ENCODE data around the gene SKI.

Gene SKI

DNA sequence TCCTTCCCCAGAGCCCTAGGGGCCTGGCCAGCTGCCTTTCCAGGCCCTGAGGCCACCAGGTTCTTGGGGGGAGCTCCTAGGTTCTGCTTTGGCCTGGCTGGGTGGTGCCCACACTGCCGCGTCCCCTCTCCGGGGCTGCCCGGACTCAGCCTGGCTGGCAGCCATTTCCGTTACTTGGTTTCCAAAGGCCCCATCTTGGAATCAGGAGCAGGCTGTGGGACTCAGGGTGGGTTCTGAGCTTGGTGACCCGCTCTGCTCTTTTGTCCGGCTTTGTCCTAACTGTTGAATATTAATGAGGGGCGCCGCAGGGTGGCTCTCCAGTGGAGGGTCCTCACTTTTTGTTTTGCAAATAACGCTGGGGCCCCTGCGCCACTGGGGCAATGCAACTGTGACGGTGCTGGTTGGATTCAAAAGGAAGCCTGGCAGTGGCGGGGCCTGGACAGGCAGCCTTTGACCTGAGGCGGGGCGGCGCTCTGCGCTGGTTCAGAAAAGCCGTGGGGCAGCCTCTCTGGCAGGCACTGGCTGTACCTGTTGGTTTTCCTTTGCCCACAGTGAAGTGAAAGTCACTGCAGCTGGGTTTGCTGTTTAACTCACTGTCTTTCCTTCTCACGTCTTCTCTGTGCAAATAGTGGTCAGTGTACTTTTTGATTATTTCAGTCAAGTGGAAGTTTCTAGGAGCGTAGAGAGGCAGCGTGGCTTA, 20.2 kb downstream of the SKI start:
- Histone ChIP-seq H3K9me3 (ENCODE audit: control insufficient read depth, insufficient read depth, low read length) (no peaks in the 10 kb centered on the region), H3K36me3 (ENCODE audit: insufficient read depth, low read length) (no peaks in the 10 kb centered on the region; the same call in 1 of the 2 replicates), H3K4me1 (ENCODE audit: insufficient read depth, low read length) (peaks cover 41% of the 10 kb centered on the region), H3K9ac (ENCODE audit: low read depth, low read length) (peak overlapping the region; percentile 36; the same call in 1 of the 2 replicates)

DNA sequence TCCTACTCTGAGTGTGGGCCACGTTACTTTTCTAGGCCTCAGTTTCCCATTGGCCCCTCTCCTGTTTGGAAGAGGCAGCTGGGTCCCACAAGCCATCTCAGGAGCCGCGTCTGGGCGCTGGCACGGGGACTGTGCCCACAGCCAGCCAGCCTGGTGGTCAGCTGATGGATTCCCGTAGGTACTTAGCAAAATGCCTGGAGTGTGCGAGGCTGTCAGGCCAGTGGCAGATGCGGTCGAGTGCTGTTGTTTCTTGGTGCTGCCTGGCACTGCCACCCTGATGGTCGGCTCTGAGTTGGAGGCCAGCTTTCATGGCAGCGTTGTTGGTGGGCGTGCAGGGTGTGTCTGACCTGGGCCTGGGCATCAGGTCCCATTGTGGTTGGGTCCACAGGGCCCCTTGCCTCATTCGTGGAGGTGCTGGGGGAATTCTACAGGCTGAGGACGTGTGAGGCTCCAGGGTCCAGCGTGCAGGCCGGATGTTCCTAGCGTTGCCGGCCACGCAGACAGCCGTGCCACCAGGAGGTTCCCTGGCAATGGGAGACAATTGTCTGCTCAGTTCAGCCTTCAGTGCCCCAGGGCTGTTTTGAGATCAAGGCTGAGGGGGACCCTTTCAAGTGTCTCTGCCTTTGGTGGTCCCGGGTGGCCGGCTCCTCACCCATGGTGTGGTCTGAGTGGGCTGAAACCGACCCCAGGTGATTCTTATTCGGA, 20.9 kb downstream of the SKI start:
- Histone ChIP-seq H3K36me3 (ENCODE audit: insufficient read depth, low read length) (no peaks in the 10 kb centered on the region; the same call in 1 of the 2 replicates), H3K9me3 (ENCODE audit: control insufficient read depth, insufficient read depth, low read length) (no peaks in the 10 kb centered on the region), H3K4me1 (ENCODE audit: insufficient read depth, low read length) (peaks cover 41% of the 10 kb centered on the region), H3K9ac (ENCODE audit: low read depth, low read length) (peak overlapping the region; percentile 36; the same call in 1 of the 2 replicates)

DNA sequence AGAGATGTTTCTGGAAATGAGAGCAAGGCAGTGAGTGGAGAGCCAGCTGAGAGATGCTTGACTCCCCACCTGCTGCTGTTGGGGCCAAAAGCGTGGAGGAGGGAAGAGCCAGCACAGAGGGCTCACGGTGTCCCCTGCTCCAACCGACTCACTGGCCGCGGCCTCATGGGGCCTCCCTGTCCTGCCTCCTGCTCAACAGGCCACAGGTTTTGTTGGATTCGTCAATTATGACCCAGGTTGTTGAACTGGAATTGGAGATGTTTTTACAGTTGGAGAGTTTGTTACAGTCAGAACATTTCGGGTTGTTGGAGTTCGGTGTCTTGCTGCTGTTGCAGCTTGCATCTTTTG, 21.4 kb downstream of the SKI start:
- peaks cover 41% of the 10 kb centered on the region for H3K4me1 ChIP-seq (ENCODE audit: insufficient read depth, low read length)

DNA sequence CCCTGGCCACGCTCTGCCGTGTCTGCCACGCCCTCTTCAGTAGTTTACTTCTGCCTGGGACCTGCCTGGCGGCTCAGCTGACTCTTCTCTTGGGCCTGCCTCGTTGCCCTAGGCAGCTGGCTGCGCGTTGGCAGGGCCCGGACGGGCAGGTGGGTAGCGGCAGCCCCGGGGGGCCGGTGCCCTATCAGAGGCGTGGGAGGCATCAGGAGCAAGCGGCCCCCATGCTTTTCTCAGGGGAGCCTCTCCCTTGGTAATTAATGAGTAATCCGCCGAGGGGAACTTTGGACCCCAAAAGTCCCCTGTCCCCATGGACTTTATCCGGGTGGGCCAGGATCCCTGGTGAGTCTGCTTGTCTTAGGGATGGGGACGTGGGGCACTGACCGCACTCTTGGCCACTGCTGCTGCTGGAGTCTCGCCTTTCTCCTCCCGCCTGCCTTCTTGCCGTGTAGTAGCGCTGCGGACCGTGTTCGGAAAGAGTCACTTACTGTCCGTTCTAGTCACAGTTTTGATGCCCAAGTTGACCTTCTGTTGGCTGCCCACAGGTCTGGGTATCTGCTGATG, 22.7 kb downstream of the SKI start:
- Histone ChIP-seq H3K36me3 (ENCODE audit: insufficient read depth, low read length) (no peaks in the 10 kb centered on the region; the same call in 1 of the 2 replicates), H3K4me1 (ENCODE audit: insufficient read depth, low read length) (peaks cover 41% of the 10 kb centered on the region), H3K9me3 (ENCODE audit: control insufficient read depth, insufficient read depth, low read length) (no peaks in the 10 kb centered on the region; the same call in 1 of the 2 replicates), H3K9ac (ENCODE audit: low read depth, low read length) (no peak overlapping the region)

More for the DNA sequence above, 21.4 kb downstream of the SKI start:
- H3K36me3 ChIP-seq (ENCODE audit: insufficient read depth, low read length) = no peaks in the 10 kb centered on the region; the same call in 1 of the 2 replicates
- no peaks in the 10 kb centered on the region for H3K9me3 ChIP-seq (ENCODE audit: control insufficient read depth, insufficient read depth, low read length)
- H3K9ac ChIP-seq (ENCODE audit: low read depth, low read length) = no peak overlapping the region

DNA sequence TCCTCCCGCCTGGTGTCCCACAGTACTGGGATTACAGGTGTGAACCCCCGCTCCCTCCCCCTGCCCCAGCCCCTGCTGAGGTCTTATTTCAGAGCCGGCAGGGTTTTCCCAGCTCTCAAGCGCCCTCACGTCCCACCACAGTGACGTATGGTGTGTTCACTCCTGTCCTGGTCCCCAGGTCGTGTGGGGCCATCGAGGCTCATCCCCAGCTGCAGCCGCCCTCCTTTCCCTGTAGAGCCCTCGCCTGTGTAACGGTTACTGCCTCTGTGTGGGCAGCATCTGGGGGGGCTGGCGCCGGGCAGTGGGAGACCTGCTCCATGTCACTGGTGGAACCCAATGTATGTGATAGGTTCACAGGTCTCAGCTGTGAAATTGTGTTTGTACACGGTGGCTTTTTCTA, 23.2 kb downstream of the SKI start:
- no peaks in the 10 kb centered on the region; the same call in 1 of the 2 replicates for H3K36me3 ChIP-seq (ENCODE audit: insufficient read depth, low read length)
- no peaks in the 10 kb centered on the region; the same call in 1 of the 2 replicates for H3K9me3 ChIP-seq (ENCODE audit: control insufficient read depth, insufficient read depth, low read length)
- no peak overlapping the region for H3K9ac ChIP-seq (ENCODE audit: low read depth, low read length)
- H3K4me1 ChIP-seq (ENCODE audit: insufficient read depth, low read length) = peaks cover 35% of the 10 kb centered on the region

DNA sequence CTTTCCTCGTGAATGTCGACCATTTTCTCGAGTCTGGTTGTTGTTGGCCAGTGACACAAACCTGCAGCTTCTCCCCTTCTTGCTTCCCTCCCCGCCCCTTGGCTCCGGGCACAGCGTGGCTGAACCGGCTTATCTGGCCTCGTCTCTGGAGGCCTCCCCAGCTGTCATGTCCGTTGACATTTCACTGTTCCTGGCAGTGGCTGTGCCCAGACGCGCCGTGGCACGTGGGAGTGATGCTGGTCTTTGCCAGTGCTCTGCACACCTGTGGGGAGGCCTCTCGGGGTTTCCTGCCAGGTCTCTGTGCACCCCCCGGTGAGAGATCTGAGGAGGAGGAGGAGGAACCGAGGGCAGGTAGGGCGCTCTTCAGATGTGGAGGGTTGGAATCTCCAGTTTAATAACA, 23.7 kb downstream of the SKI start:
- peaks cover 31% of the 10 kb centered on the region for H3K4me1 ChIP-seq (ENCODE audit: insufficient read depth, low read length)
- H3K36me3 ChIP-seq (ENCODE audit: insufficient read depth, low read length) = no peaks in the 10 kb centered on the region; the same call in 1 of the 2 replicates
- no peaks in the 10 kb centered on the region; the same call in 1 of the 2 replicates for H3K9me3 ChIP-seq (ENCODE audit: control insufficient read depth, insufficient read depth, low read length)
- no peak overlapping the region for H3K9ac ChIP-seq (ENCODE audit: low read depth, low read length)

- no peak overlapping the region for H3K9ac ChIP-seq (ENCODE audit: low read depth, low read length)
- H3K4me1 ChIP-seq (ENCODE audit: insufficient read depth, low read length) = peaks cover 26% of the 10 kb centered on the region
- no peaks in the 10 kb centered on the region; the same call in 1 of the 2 replicates for H3K36me3 ChIP-seq (ENCODE audit: insufficient read depth, low read length)
- no peaks in the 10 kb centered on the region; the same call in 1 of the 2 replicates for H3K9me3 ChIP-seq (ENCODE audit: control insufficient read depth, insufficient read depth, low read length)
These were observed 24.3 kb downstream of the SKI start for GRCh38 chr1:2252423-2252822.

- Histone ChIP-seq H3K9ac (ENCODE audit: low read depth, low read length) (no peak overlapping the region), H3K36me3 (ENCODE audit: insufficient read depth, low read length) (no peaks in the 10 kb centered on the region; the same call in 1 of the 2 replicates), H3K9me3 (ENCODE audit: control insufficient read depth, insufficient read depth, low read length) (no peaks in the 10 kb centered on the region; the same call in 1 of the 2 replicates), H3K4me1 (ENCODE audit: insufficient read depth, low read length) (peaks cover 23% of the 10 kb centered on the region)
These were observed 25.1 kb downstream of the SKI start for GRCh38 chr1:2253036-2253796.

DNA sequence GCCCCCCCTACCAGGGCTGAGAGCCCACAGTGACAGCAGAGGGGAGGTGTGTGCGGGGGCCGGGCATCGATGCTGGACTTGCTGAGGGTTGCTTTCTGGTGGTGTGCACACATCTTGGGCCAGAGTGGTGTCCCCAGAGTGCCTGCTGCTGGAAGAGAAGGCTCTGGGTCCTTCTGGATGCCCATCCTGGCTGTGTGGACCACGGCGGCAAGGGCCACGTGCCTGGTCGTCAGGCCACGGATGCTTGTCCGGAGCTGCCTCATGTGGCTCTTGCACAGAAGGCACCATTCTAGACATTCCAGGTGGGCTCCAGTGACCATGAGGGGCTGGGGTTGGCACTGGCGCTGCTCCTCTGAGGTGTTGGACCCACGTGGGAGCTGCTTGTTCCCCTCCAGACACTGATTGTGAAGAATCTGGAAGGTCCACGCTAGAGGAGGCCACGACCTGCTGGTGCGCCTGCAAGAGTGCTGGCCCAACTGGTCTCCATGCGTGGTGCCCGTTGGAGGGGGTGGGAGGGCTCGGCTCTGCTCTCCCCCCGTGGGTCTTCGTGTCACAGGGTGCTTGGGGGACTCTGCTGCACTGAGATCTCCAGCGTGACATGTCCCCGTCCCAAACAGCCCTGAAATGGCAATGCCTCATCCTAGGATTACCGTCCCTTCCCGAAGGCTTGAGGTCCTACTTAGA, 25.8 kb downstream of the SKI start:
- no peaks in the 10 kb centered on the region; the same call in 1 of the 2 replicates for H3K36me3 ChIP-seq (ENCODE audit: insufficient read depth, low read length)
- H3K4me1 ChIP-seq (ENCODE audit: insufficient read depth, low read length) = peaks cover 18% of the 10 kb centered on the region
- H3K9me3 ChIP-seq (ENCODE audit: control insufficient read depth, insufficient read depth, low read length) = no peaks in the 10 kb centered on the region; the same call in 1 of the 2 replicates
- no peak overlapping the region for H3K9ac ChIP-seq (ENCODE audit: low read depth, low read length)

GRCh38 chr1:2255047-2255419, 26.9 kb downstream of the SKI start:
- no peaks in the 10 kb centered on the region; the same call in 1 of the 2 replicates for H3K9me3 ChIP-seq (ENCODE audit: control insufficient read depth, insufficient read depth, low read length)
- H3K4me1 ChIP-seq (ENCODE audit: insufficient read depth, low read length) = peaks cover 16% of the 10 kb centered on the region; the same call in 1 of the 2 replicates
- H3K9ac ChIP-seq (ENCODE audit: low read depth, low read length) = no peak overlapping the region
- no peaks in the 10 kb centered on the region; the same call in 1 of the 2 replicates for H3K36me3 ChIP-seq (ENCODE audit: insufficient read depth, low read length)

DNA sequence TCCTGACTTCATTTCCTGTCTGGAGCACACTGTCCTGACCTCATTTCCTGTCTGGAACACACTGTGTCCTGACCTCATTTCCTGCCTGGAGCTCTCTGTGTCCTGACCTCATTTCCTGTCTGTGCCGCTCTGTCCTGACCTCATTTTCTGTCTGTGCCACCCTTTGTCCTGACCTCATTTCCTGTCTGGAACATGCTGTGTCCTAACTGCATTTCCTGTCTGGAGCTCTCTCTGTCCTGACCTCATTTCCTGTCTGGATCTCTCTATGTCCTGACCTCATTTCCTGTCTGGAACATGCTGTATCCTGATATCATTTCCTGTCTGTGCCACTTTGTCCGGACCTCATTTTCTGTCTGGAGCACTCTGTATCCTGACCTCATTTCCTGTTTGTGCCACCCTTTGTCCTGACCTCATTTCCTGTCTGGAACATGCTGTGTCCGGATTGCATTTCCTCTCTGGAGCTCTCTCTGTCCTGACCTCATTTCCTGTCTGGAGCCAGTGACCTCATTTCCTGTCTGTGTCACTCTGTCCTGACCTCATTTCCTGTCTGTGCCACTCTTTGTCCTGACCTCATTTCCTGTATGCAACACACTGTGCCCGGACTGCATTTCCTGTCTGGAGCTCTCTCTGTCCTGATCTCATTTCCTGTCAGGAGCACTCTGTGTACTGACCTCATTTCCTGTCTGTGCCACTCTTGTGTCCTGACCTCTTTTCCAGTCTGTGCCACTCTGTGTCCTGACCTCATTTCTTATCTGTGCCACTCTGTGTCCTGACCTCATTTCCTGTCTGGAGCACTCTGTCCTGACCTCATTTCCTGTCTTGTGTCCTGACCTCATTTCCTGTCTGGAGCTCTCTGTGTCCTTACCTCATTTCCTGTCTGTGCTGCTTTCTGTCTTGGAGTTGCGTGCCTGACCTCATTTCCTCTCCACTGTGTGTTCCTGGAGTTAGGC, 27.6 kb downstream of the SKI start:
- Histone ChIP-seq H3K4me1 (ENCODE audit: insufficient read depth, low read length) (peaks cover 10% of the 10 kb centered on the region; the same call in 1 of the 2 replicates), H3K9ac (ENCODE audit: low read depth, low read length) (no peak overlapping the region), H3K36me3 (ENCODE audit: insufficient read depth, low read length) (no peaks in the 10 kb centered on the region; the same call in 1 of the 2 replicates), H3K9me3 (ENCODE audit: control insufficient read depth, insufficient read depth, low read length) (no peaks in the 10 kb centered on the region; the same call in 1 of the 2 replicates)

DNA sequence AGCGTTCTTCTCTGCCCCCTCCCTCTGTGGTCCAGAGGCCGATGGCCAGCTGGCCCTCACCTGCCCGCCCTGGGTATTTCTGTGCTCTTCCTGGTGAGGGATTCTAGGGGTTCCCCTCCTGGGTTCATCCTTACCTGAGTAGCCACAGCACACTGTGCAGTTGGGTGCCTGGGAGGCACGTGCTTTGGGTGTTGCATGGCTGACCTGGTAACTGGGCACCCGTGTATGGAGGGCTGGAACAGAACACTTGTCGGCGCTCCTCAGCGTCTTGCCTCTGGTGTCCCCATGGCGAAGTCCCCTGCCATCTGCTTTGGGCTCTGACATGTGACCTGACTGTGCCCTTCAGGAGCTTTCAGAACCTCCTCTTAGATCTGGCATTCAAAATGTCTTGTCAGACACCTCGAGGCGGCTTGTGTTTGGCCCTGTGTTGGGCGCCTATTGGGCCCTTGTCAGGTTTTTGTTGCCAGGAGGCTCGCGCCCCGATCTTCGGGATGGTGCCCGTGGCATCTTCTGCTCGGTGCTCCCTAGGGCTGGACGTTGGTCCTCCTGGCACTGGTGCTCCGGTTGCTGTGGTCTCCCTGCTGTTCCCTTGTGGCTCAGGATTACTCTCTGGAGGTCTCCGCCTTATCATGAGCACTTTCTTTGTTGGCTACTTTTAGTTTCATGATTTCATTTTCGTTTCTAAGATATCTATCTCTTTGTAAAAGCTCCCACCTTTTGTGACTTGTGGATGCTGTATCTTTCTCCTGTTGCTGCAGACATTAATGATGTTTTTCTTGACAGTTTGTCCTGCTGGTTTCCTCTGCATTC, 28.5 kb downstream of the SKI start:
- Histone ChIP-seq H3K36me3 (ENCODE audit: insufficient read depth, low read length) (no peaks in the 10 kb centered on the region; the same call in 1 of the 2 replicates), H3K9me3 (ENCODE audit: control insufficient read depth, insufficient read depth, low read length) (no peaks in the 10 kb centered on the region; the same call in 1 of the 2 replicates), H3K4me1 (ENCODE audit: insufficient read depth, low read length) (0 out of 2 replicates have a peak, but pooled peaks cover 6% of the 10 kb centered on the region), H3K9ac (ENCODE audit: low read depth, low read length) (no peak overlapping the region)

All from ES-I3 (cell line).